ENCODE data around the gene RHOV.

DNA sequence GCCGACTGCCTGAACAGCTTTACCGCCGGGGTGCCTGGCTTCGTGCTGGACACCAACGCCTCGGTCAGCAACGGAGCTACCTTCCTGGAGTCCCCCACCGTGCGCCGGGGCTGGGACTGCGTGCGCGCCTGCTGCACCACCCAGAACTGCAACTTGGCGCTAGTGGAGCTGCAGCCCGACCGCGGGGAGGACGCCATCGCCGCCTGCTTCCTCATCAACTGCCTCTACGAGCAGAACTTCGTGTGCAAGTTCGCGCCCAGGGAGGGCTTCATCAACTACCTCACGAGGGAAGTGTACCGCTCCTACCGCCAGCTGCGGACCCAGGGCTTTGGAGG, 29.4 kb downstream of the RHOV start:
- TF ChIP-seq, protein P1, sequence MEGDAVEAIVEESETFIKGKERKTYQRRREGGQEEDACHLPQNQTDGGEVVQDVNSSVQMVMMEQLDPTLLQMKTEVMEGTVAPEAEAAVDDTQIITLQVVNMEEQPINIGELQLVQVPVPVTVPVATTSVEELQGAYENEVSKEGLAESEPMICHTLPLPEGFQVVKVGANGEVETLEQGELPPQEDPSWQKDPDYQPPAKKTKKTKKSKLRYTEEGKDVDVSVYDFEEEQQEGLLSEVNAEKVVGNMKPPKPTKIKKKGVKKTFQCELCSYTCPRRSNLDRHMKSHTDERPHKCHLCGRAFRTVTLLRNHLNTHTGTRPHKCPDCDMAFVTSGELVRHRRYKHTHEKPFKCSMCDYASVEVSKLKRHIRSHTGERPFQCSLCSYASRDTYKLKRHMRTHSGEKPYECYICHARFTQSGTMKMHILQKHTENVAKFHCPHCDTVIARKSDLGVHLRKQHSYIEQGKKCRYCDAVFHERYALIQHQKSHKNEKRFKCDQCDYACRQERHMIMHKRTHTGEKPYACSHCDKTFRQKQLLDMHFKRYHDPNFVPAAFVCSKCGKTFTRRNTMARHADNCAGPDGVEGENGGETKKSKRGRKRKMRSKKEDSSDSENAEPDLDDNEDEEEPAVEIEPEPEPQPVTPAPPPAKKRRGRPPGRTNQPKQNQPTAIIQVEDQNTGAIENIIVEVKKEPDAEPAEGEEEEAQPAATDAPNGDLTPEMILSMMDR (IDR thresholded peaks at IDR 0.05) = no peak
- TF ChIP-seq ZFX (IDR thresholded peaks at IDR 0.05; ENCODE audit: borderline replicate concordance) = no peak

All from 22Rv1 (cell line).